Loucy (cell line): Measurements from ENCODE around the gene DIO1.

Experiments
- CTCF ChIP-seq: fragments of 200-600 bp; sonication (generic); conservative IDR thresholded peaks from 2 replicates; pipeline ENCODE4 v1.5.1; 2014; ENCODE audit warnings: mild to moderate bottlenecking, antibody characterized with exemption, low read length
- EZH2phosphoT487 ChIP-seq: fragments of 200-600 bp; IDR thresholded peaks from 2 replicates; pipeline ENCODE4 v1.6.1; 2018; ENCODE audit warnings: antibody characterized with exemption, mild to moderate bottlenecking, moderate library complexity, borderline replicate concordance

- no peak for TF ChIP-seq CTCF
- no peak for TF ChIP-seq EZH2phosphoT487
Observed at GRCh38 chr1:53894644-53895043, 657 bp downstream of the DIO1 start.
